ENCODE results near the gene PKP4.

Gene PKP4

GRCh38 chr2:158702740-158703139, 246.0 kb downstream of the PKP4 start:
- TF ChIP-seq SIN3A (IDR thresholded peaks at IDR 0.05; ENCODE audit: borderline replicate concordance, insufficient read depth, low read length) (no peak), POLR2AphosphoS5 (IDR thresholded peaks at IDR 0.05; ENCODE audit: low read depth, low read length) (no peak), TAF1 (IDR thresholded peaks at IDR 0.05; ENCODE audit: borderline replicate concordance, insufficient read depth, low read length) (no peak), FOXP2 (optimal IDR thresholded peaks at IDR 0.05; ENCODE audit: borderline replicate concordance, extremely low read depth, extremely low read length, insufficient read depth) (no peak)
- TF ChIP-seq, protein P1, sequence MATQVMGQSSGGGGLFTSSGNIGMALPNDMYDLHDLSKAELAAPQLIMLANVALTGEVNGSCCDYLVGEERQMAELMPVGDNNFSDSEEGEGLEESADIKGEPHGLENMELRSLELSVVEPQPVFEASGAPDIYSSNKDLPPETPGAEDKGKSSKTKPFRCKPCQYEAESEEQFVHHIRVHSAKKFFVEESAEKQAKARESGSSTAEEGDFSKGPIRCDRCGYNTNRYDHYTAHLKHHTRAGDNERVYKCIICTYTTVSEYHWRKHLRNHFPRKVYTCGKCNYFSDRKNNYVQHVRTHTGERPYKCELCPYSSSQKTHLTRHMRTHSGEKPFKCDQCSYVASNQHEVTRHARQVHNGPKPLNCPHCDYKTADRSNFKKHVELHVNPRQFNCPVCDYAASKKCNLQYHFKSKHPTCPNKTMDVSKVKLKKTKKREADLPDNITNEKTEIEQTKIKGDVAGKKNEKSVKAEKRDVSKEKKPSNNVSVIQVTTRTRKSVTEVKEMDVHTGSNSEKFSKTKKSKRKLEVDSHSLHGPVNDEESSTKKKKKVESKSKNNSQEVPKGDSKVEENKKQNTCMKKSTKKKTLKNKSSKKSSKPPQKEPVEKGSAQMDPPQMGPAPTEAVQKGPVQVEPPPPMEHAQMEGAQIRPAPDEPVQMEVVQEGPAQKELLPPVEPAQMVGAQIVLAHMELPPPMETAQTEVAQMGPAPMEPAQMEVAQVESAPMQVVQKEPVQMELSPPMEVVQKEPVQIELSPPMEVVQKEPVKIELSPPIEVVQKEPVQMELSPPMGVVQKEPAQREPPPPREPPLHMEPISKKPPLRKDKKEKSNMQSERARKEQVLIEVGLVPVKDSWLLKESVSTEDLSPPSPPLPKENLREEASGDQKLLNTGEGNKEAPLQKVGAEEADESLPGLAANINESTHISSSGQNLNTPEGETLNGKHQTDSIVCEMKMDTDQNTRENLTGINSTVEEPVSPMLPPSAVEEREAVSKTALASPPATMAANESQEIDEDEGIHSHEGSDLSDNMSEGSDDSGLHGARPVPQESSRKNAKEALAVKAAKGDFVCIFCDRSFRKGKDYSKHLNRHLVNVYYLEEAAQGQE (IDR thresholded peaks at IDR 0.05; ENCODE audit: insufficient read depth in 1 of 2, low read depth in 2 of 2, low read length in 2 of 2) = no peak

DNA sequence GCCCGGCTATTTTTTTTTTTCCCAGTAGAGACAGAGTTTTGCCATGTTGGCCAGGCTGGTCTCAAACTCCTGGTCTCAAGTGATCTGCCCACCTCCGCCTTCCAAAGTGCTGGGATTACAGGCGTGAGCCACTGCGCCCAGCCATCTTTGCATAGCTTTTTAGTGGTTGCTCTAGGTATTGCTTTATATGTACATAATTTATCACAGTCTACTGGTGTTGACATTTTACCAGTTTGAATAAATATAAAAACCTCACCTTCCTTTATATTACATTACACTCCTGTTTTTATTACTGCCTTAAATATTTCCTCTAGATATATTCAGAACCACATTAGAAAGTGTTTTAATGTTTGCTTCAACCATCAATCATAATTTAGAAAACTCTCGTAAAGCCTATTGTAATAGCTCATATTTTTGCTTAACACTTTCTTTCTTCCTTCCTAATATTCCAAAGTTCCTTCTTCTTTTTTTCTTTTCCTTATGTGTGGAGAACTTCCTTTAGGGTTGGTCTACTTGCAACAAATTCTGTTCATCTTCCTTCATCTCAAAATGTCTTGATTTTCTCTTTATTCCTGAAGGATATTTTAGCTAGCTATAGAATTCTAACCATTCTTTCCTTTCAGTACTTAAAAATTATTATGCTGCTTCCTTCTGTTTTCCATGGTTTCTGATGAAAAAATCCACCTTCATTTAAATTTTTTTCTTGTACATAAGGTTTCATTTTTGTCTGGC, 256.2 kb downstream of the PKP4 start:
- TF ChIP-seq TAF1 (IDR thresholded peaks at IDR 0.05; ENCODE audit: borderline replicate concordance, insufficient read depth, low read length) (no peak), FOXP2 (optimal IDR thresholded peaks at IDR 0.05; ENCODE audit: borderline replicate concordance, extremely low read depth, extremely low read length, insufficient read depth) (no peak), POLR2AphosphoS5 (IDR thresholded peaks at IDR 0.05; ENCODE audit: low read depth, low read length) (no peak)

- TF ChIP-seq SIN3A (IDR thresholded peaks at IDR 0.05; ENCODE audit: borderline replicate concordance, insufficient read depth, low read length) (no peak), FOXP2 (optimal IDR thresholded peaks at IDR 0.05; ENCODE audit: borderline replicate concordance, extremely low read depth, extremely low read length, insufficient read depth) (no peak)
- TF ChIP-seq, protein P1 (IDR thresholded peaks at IDR 0.05; ENCODE audit: insufficient read depth in 1 of 2, low read depth in 2 of 2, low read length in 2 of 2) = no peak
These were observed 256.9 kb downstream of the PKP4 start for GRCh38 chr2:158713523-158714138.

DNA sequence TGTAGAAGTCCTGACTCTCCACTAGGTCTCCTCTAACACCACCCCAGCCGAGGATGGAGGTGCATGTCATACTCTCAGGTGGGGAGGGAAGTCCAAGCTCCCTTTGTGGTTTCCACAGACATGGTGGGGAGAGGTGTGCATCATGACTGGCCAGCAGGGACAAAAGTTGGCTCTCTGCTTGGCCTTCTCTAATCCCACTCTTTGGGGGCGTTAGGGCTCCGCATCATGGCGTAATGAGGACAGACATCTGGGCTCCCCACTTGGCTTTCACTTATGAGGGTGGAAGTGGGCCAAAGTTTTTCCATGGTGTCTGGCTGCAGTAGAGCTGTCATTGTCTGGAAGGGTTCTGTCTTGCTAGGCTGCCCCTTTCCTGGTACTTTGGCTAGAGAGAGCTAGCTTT, 257.7 kb downstream of the PKP4 start:
- TF ChIP-seq, protein P1 (IDR thresholded peaks at IDR 0.05; ENCODE audit: insufficient read depth in 1 of 2, low read depth in 2 of 2, low read length in 2 of 2) = no peak
- TF ChIP-seq SIN3A (IDR thresholded peaks at IDR 0.05; ENCODE audit: borderline replicate concordance, insufficient read depth, low read length) = no peak
- TF ChIP-seq TAF1 (IDR thresholded peaks at IDR 0.05; ENCODE audit: borderline replicate concordance, insufficient read depth, low read length) = no peak
- no peak for TF ChIP-seq FOXP2 (optimal IDR thresholded peaks at IDR 0.05; ENCODE audit: borderline replicate concordance, extremely low read depth, extremely low read length, insufficient read depth)
- TF ChIP-seq POLR2AphosphoS5 (IDR thresholded peaks at IDR 0.05; ENCODE audit: low read depth, low read length) = no peak

GRCh38 chr2:158715357-158715756, 258.6 kb downstream of the PKP4 start:
- TF ChIP-seq SIN3A (IDR thresholded peaks at IDR 0.05; ENCODE audit: borderline replicate concordance, insufficient read depth, low read length) (no peak), FOXP2 (optimal IDR thresholded peaks at IDR 0.05; ENCODE audit: borderline replicate concordance, extremely low read depth, extremely low read length, insufficient read depth) (no peak), TAF1 (IDR thresholded peaks at IDR 0.05; ENCODE audit: borderline replicate concordance, insufficient read depth, low read length) (no peak), POLR2AphosphoS5 (IDR thresholded peaks at IDR 0.05; ENCODE audit: low read depth, low read length) (no peak)
- TF ChIP-seq, protein P1 (IDR thresholded peaks at IDR 0.05; ENCODE audit: insufficient read depth in 1 of 2, low read depth in 2 of 2, low read length in 2 of 2) = no peak
